ENCODE data around the gene HOXA2. TPM values are rescaled to one million over a fixed set of nuclear protein-coding genes. Genes with fewer than 3 reads are reported as not detected.

Gene HOXA2
- total RNA-seq, 1 donor from 2014 or later = 0.89 TPM

- DNase-seq = no peak
Measured at GRCh38 chr7:27078616-27079233, 23.8 kb downstream of the HOXA2 start.

- DNase-seq = no peak
Measured at GRCh38 chr7:27073076-27073475, 29.4 kb downstream of the HOXA2 start.

DNA sequence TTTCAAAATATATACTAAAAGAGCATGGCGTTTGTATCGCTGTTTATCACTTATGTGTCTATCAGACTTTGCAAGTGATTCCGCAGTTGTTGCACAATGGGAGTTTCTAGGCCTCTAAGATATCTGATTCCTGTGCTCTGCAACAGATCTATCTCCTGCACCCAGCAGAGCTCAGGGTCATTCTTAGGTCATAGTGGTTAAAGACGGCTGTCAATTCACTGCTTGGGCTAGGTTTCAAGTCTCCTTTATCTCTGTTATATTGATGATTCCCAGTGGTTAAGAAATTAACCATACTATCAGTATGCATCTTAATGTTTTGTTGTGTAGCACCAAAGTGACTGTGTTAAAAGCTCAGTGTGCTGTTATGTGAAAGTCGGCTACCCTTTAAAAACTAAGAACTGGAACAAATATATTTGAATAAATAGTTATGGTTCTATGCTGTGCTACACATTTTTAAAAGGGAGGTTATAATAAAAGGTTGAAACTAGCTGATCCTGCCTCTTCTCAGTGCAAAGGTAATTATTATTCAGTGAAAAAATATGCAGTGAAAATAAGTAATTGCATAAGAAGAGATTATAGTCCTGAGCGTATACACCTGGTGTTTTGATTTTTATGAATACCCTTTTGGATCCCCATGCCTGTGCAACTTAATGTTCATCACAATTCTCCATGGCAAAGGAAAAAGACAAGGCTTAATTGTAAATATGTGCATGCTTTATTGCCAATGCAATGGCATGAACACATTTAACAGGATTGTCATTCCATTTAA lies 30.7 kb downstream of the HOXA2 start:
- no peak for DNase-seq

GRCh38 chr7:27068259-27068658 lies 34.2 kb downstream of the HOXA2 start:
- no peak for DNase-seq

DNA sequence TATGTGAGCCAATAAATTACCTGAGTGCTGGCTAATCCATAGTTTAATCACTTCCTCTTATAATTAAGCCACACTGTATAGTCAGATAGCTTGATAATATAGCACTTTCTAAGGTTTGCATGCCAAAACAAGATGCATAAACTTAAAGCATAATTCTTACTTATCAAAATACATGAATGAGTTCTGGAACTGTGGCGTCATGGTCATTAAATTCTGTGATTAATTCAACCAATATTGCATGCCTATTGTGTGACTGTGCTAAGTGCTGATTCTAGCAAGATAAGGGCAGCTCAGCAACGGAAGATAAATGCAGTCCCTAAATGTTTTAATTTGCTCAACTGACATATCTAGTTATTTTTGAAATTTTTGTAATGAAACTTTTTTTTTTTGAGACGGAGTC lies 36.3 kb downstream of the HOXA2 start:
- DNase-seq = no peak

DNA sequence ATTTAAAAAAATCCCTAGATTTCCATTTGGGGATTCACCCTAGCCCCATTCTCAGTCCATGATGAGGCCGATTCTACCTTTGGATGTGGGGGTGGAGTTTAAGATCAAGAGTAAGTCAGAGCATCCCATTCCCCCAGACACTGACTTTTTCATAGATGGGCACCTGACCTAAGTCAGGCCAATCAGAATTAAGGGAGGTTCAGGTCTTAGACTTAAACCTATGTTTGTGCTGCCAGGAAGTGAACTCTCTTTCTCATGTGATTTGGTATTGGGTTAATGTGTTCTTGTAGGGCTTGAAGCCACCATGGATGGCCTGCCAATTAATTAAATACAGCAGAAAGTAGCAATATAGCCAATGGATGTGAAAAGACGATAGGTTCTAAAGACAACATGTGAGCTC lies 36.8 kb downstream of the HOXA2 start:
- DNase-seq = no peak

GRCh38 chr7:27064661-27065060 lies 37.8 kb downstream of the HOXA2 start:
- DNase-seq = no peak

DNA sequence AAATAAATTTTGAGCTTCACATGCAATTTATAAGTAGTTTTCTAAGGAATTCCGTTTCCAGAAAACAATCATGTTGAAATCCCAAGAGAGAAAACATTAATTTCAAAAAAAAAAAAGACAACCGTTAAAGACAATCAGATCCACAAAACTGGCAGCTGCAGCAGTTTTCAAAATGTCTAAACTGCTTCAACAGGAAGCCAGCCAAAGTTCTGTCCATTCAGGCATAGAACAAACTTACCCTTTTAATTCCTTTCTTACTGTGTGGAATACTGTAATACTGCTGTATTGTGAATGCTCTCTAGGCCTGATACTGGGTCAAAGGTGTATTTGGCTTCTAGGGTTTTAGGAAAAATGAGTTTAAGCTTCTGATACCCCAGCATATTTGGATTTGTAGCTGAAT lies 38.3 kb downstream of the HOXA2 start:
- peak; percentile 51 for DNase-seq

- DNase-seq = no peak
Measured at GRCh38 chr7:27062946-27063345, 39.5 kb downstream of the HOXA2 start.

DNA sequence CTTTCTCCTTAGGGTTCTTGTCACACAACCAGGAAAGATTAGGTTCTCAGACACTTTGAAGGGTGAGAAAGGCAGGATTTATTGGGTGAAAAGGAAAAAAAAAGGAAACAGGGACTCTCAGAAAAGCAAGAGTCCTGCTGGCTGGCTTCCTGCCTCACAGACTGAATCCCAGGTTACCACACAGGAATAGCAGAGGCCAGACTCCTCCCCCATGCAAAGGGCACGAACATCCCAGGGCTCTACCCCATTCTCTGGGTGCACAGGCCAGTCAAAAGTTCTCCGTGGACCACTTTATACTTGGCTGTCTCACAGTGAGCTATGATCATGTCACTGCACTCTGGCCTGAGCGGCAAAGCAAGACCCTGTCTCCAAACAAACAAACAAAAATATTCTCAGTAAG lies 49.3 kb downstream of the HOXA2 start:
- DNase-seq = no peak

DNA sequence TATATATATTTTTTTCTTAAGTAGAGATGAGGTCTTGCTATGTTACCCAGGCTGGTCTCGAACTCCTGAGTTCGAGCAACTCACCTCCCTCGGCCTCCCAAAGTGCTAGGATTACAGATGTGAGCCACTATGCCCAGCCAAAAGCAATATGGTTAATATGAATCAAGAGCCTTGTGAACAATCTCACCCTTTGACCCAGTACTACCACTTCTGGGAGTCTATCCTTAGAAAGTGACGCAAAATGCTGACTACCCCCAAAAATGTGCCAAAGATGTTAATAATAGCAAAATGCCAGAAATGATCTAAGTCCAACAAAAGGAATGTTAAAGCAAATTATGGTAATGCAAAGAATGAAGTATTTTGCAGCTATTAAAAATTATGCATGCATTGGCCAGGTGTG lies 51.0 kb downstream of the HOXA2 start:
- no peak for DNase-seq

Small RNA genes lying within 50 kb of the gene (small RNA-seq; reads per million reads assigned to genes)
- gene AC004080.5 (ENCODE audit: low replicate concordance) (not detected), gene RF01977 (ENCODE audit: low replicate concordance) (not detected)

Other genes starting within 250 kb of the HOXA2 start
- gene SKAP2, start 238.1 kb downstream of the HOXA2 start, total RNA-seq = 11.4 TPM
- gene HOXA1, start 6.7 kb downstream of the HOXA2 start, total RNA-seq = 0.59 TPM
- 0.69 TPM for gene HOXA4, start 28.1 kb upstream of the HOXA2 start, total RNA-seq
- 4.7 TPM for gene HOXA5, start 41.0 kb upstream of the HOXA2 start, total RNA-seq
- gene HOXA6, start 45.1 kb upstream of the HOXA2 start, total RNA-seq = 3.3 TPM
- gene HOXA3, start 49.9 kb upstream of the HOXA2 start, total RNA-seq = 4.9 TPM
- 1.5 TPM for gene HOXA7, start 54.0 kb upstream of the HOXA2 start, total RNA-seq
- gene HOXA9, start 62.9 kb upstream of the HOXA2 start, total RNA-seq = 9.6 TPM
- gene HOXA10, start 71.6 kb upstream of the HOXA2 start, total RNA-seq = 2.8 TPM
- 0.20 TPM for gene HOXA11, start 82.5 kb upstream of the HOXA2 start, total RNA-seq
- 1.4 TPM for gene HOXA13, start 97.4 kb upstream of the HOXA2 start, total RNA-seq
- not detected for gene EVX1, start 140.1 kb upstream of the HOXA2 start, total RNA-seq